Measurements from ENCODE around the gene MYBPH.

MYBPH gene

GRCh38 chr1:203175237-203175826, at the start of gene MYBPH:
MYBPH (minus strand) TSS chr1:203175826; CDS start chr1:203175755, 71 bp downstream.
- DNase-seq (ENCODE audit: insufficient read length, low spot score) (no peak), FAIRE-seq (no peak)

GRCh38 chr1:203225071-203225470, 49.4 kb upstream of the MYBPH start:
- FAIRE-seq (no peak), DNase-seq (ENCODE audit: insufficient read length, low spot score) (no peak)

- DNase-seq (ENCODE audit: insufficient read length, low spot score) (no peak), FAIRE-seq (no peak)
These were observed 47.6 kb upstream of the MYBPH start for GRCh38 chr1:203223012-203223775.

GRCh38 chr1:203219934-203220333, 44.3 kb upstream of the MYBPH start:
- no peak for FAIRE-seq
- no peak for DNase-seq (ENCODE audit: insufficient read length, low spot score)

- no peak for FAIRE-seq
- no peak for DNase-seq (ENCODE audit: insufficient read length, low spot score)
These were observed 43.5 kb upstream of the MYBPH start for GRCh38 chr1:203219171-203219570.

GRCh38 chr1:203217668-203218067, 42.0 kb upstream of the MYBPH start:
- FAIRE-seq (no peak), DNase-seq (ENCODE audit: insufficient read length, low spot score) (no peak)

- no peak for FAIRE-seq
These were observed 41.6 kb upstream of the MYBPH start for GRCh38 chr1:203217139-203217655.

GRCh38 chr1:203216274-203217138, 40.9 kb upstream of the MYBPH start:
- DNase-seq (ENCODE audit: insufficient read length, low spot score) (peak; percentile 69), FAIRE-seq (peak; percentile 85)

More at GRCh38 chr1:203217139-203217655, 41.6 kb upstream of the MYBPH start:
- no peak for DNase-seq (ENCODE audit: insufficient read length, low spot score)

GRCh38 chr1:203215573-203215972, 39.9 kb upstream of the MYBPH start:
- DNase-seq (ENCODE audit: insufficient read length, low spot score) (no peak), FAIRE-seq (no peak)

- no peak for FAIRE-seq
- no peak for DNase-seq (ENCODE audit: insufficient read length, low spot score)
These were observed 39.2 kb upstream of the MYBPH start for GRCh38 chr1:203214871-203215270.

GRCh38 chr1:203213126-203213525, 37.5 kb upstream of the MYBPH start:
- no peak for FAIRE-seq
- DNase-seq (ENCODE audit: insufficient read length, low spot score), result no peak

GRCh38 chr1:203211812-203212211, 36.2 kb upstream of the MYBPH start:
- DNase-seq (ENCODE audit: insufficient read length, low spot score), result no peak

GRCh38 chr1:203210988-203211387, 35.4 kb upstream of the MYBPH start:
- no peak for FAIRE-seq
- DNase-seq (ENCODE audit: insufficient read length, low spot score), result no peak

More at GRCh38 chr1:203211812-203212211, 36.2 kb upstream of the MYBPH start:
- FAIRE-seq, result no peak

GRCh38 chr1:203210350-203210749, 34.7 kb upstream of the MYBPH start:
- FAIRE-seq (no peak), DNase-seq (ENCODE audit: insufficient read length, low spot score) (no peak)

- FAIRE-seq, result no peak
- no peak for DNase-seq (ENCODE audit: insufficient read length, low spot score)
These were observed 32.6 kb upstream of the MYBPH start for GRCh38 chr1:203208181-203208580.

GRCh38 chr1:203207751-203208150, 32.1 kb upstream of the MYBPH start:
- DNase-seq (ENCODE audit: insufficient read length, low spot score), result no peak
- FAIRE-seq, result no peak

GRCh38 chr1:203206129-203206687, 30.6 kb upstream of the MYBPH start:
- FAIRE-seq (no peak), DNase-seq (ENCODE audit: insufficient read length, low spot score) (no peak)

GRCh38 chr1:203204756-203205155, 29.1 kb upstream of the MYBPH start:
- no peak for FAIRE-seq
- DNase-seq (ENCODE audit: insufficient read length, low spot score), result no peak

- FAIRE-seq (no peak), DNase-seq (ENCODE audit: insufficient read length, low spot score) (no peak)
These were observed 27.0 kb upstream of the MYBPH start for GRCh38 chr1:203202431-203203245.

Data from GM19239 (cell line).